ENCODE measurements around the gene FTO.

DNA sequence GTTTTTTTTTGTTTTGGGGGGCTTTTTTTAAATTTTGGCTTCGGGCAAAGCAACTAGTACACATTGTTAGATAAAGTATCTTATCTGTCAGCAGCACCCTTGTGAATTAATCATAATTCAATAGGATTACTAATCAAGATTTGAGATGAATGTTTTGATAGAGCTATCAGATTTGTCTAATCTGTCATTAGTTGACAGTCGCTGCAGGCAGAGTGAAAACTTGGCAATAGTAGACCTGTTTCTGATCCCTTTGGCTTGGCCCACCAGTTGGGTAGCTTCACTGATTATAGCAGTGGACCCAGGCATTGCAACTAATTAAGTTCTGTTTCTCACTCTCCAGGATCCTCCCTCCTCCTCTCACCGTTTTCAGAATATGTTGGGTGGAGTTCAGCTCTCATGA is 324.0 kb downstream of the FTO start:
- no peak for TF ChIP-seq POLR2A (IDR thresholded peaks at IDR 0.05)
- TF ChIP-seq, protein P1, sequence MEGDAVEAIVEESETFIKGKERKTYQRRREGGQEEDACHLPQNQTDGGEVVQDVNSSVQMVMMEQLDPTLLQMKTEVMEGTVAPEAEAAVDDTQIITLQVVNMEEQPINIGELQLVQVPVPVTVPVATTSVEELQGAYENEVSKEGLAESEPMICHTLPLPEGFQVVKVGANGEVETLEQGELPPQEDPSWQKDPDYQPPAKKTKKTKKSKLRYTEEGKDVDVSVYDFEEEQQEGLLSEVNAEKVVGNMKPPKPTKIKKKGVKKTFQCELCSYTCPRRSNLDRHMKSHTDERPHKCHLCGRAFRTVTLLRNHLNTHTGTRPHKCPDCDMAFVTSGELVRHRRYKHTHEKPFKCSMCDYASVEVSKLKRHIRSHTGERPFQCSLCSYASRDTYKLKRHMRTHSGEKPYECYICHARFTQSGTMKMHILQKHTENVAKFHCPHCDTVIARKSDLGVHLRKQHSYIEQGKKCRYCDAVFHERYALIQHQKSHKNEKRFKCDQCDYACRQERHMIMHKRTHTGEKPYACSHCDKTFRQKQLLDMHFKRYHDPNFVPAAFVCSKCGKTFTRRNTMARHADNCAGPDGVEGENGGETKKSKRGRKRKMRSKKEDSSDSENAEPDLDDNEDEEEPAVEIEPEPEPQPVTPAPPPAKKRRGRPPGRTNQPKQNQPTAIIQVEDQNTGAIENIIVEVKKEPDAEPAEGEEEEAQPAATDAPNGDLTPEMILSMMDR (IDR thresholded peaks at IDR 0.05), result no peak

Measured in prostate gland (tissue), 2 donors.